Panc1 (cell line): ENCODE results near the gene VWA7. TPM values are rescaled to one million over a fixed set of nuclear protein-coding genes. Genes with fewer than 3 reads are reported as not detected.

Experiments used
- ATAC-seq: fragments of 200-7000 bp; cut with Tn5 transposase; 2 replicates; pipeline ENCODE4 v1.9.1; 2020; ENCODE audit warnings: mild to moderate bottlenecking, moderate library complexity
- Bru-seq: library from RNA; stranded (reverse); fragments of 400-500 nt; gene quantifications from one replicate; lab custom pipeline; 2021; lab: Mats Ljungman, UMichigan
- BruChase-seq, 2 experiments: library from RNA; stranded (reverse); fragments of 400-500 nt; gene quantifications; one replicate each; lab custom pipeline; 2021; lab: Mats Ljungman, UMichigan
- BruUV-seq: library from RNA; stranded (reverse); fragments of 400-500 nt; replicated peaks from 2 replicates; lab custom pipeline; 2021; lab: Mats Ljungman, UMichigan
- CTCF ChIA-PET: fragments of 300-600 bp; sonication (Branson Sonifier 250); formaldehyde crosslinking; loops from one replicate; lab custom pipeline; 2022; ENCODE audit warnings: antibody characterized with exemption; lab: Charles Lee
- POLR2A ChIA-PET: fragments of 300-600 bp; sonication (Branson Sonifier 250); formaldehyde crosslinking; loops from one replicate; lab custom pipeline; 2022; ENCODE audit warnings: antibody characterized with exemption; lab: Charles Lee
- DNase-seq: peaks from one replicate; pipeline ENCODE4 v3.0.0-alpha.2; 2010; ENCODE audit warnings: low read depth, low spot score
- H3K27ac ChIP-seq: 2 replicates; pipeline ENCODE4 v1.5.1; 2011; ENCODE audit warnings: mild to moderate bottlenecking, low read length, inconsistent platforms
- H3K27me3 ChIP-seq: fragments of 200-500 bp; sonication (Bioruptor generic); 2 replicates; pipeline ENCODE4 v1.6.0; 2014; ENCODE audit warnings: low read length, inconsistent platforms; ENCODE audit not compliant: control insufficient read depth, insufficient read depth
- H3K36me3 ChIP-seq: fragments of 200-500 bp; sonication (Bioruptor generic); 2 replicates; pipeline ENCODE4 v1.5.1; 2014; ENCODE audit warnings: inconsistent platforms, mild to moderate bottlenecking, low read length, moderate library complexity; ENCODE audit not compliant: control insufficient read depth, insufficient read depth
- H3K4me1 ChIP-seq: 2 replicates; pipeline ENCODE4 v1.5.1; 2011; ENCODE audit warnings: inconsistent platforms, mild to moderate bottlenecking, low read length, moderate library complexity; ENCODE audit not compliant: control insufficient read depth, insufficient read depth
- H3K4me3 ChIP-seq, 2 experiments: 2 replicates each; pipeline ENCODE4 v1.5.1; 2011 to 2012; ENCODE audit warnings: low read depth in 2 of 2, low read length in 2 of 2, mild to moderate bottlenecking in 2 of 2, inconsistent platforms in 1 of 2, moderate library complexity in 1 of 2
- H3K9me3 ChIP-seq: fragments of 200-500 bp; sonication (Bioruptor generic); 2 replicates; pipeline ENCODE4 v1.5.1; 2014; ENCODE audit warnings: low read depth, mild to moderate bottlenecking, inconsistent platforms, low read length, moderate library complexity; ENCODE audit not compliant: control insufficient read depth, insufficient read depth
- POLR2AphosphoS5 ChIP-seq: IDR thresholded peaks from 2 replicates; pipeline ENCODE4 v1.6.1; 2012; ENCODE audit warnings: mild to moderate bottlenecking, low read depth, low read length, moderate library complexity
- SIN3A ChIP-seq: IDR thresholded peaks from 2 replicates; pipeline ENCODE4 v1.6.1; 2012; ENCODE audit warnings: low read depth, mild to moderate bottlenecking, low read length, moderate library complexity, borderline replicate concordance; ENCODE audit not compliant: insufficient read depth
- TCF7L2 ChIP-seq: IDR thresholded peaks from 2 replicates; pipeline ENCODE4 v1.6.1; 2011; ENCODE audit warnings: mild to moderate bottlenecking, low read depth, low read length, inconsistent platforms
- in situ Hi-C: cut with HindIII; loops from 2 replicates; pipeline ENCODE4 v1.10.0; 2016; ENCODE audit warnings: low sequenced_read_pairs, low pct_unique_long_range_greater_than_20kb
- intact Hi-C: fragments of 100-400 bp; cut with micrococcal nuclease; formaldehyde crosslinking; loops from one replicate; pipeline ENCODE4 v1.10.0; 2022; ENCODE audit not compliant: unreplicated experiment
- long read RNA-seq: library from polyadenylated mRNA; unstranded; transcript quantifications from one replicate; pipeline ENCODE4 v2.0.0, GENCODE V29; 2021; ENCODE audit not compliant: unreplicated experiment
- polyA plus RNA-seq: library from polyadenylated mRNA; unstranded; fragments of >200 nt; gene quantifications from one replicate; pipeline ENCODE4 v1.2.1, GENCODE V29; 2012; ENCODE audit warnings: missing spikeins; ENCODE audit not compliant: insufficient read length
- total RNA-seq: library from RNA; stranded (reverse); gene quantifications from one replicate; pipeline ENCODE4 v1.2.1, GENCODE V29; 2021; ENCODE audit not compliant: unreplicated experiment
- TF ChIP-seq, protein P1 (sequence below), 2 experiments: IDR thresholded peaks; 2 replicates each; pipeline ENCODE4 v1.6.1; 2011 to 2012; ENCODE audit warnings: low read depth in 2 of 2, control low read depth in 1 of 2, low read length in 1 of 2, mild to moderate bottlenecking in 1 of 2, moderate library complexity in 1 of 2; ENCODE audit not compliant: insufficient read depth in 1 of 2
- TF ChIP-seq, protein P2 (sequence below): fragments of 450-650 bp; IDR thresholded peaks from 2 replicates; pipeline ENCODE4 v1.5.1; 2017; ENCODE audit warnings: mild to moderate bottlenecking

VWA7 gene, protein sequence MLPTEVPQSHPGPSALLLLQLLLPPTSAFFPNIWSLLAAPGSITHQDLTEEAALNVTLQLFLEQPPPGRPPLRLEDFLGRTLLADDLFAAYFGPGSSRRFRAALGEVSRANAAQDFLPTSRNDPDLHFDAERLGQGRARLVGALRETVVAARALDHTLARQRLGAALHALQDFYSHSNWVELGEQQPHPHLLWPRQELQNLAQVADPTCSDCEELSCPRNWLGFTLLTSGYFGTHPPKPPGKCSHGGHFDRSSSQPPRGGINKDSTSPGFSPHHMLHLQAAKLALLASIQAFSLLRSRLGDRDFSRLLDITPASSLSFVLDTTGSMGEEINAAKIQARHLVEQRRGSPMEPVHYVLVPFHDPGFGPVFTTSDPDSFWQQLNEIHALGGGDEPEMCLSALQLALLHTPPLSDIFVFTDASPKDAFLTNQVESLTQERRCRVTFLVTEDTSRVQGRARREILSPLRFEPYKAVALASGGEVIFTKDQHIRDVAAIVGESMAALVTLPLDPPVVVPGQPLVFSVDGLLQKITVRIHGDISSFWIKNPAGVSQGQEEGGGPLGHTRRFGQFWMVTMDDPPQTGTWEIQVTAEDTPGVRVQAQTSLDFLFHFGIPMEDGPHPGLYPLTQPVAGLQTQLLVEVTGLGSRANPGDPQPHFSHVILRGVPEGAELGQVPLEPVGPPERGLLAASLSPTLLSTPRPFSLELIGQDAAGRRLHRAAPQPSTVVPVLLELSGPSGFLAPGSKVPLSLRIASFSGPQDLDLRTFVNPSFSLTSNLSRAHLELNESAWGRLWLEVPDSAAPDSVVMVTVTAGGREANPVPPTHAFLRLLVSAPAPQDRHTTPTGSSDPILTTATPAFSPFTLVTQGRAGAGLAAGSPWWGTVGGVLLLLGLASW
- total RNA-seq = 4.3 TPM
- 2.7 TPM for polyA plus RNA-seq
- percentile 28 among the genes with signal in this experiment for Bru-seq, nascent RNA
- BruChase-seq, experiment 1, labeled RNA remaining after a 2-hour chase = percentile 32 among the genes with signal in this experiment
- percentile 39 among the genes with signal in this experiment for BruChase-seq, experiment 2, labeled RNA remaining after a 6-hour chase
- long read RNA-seq = 0 reads

DNA sequence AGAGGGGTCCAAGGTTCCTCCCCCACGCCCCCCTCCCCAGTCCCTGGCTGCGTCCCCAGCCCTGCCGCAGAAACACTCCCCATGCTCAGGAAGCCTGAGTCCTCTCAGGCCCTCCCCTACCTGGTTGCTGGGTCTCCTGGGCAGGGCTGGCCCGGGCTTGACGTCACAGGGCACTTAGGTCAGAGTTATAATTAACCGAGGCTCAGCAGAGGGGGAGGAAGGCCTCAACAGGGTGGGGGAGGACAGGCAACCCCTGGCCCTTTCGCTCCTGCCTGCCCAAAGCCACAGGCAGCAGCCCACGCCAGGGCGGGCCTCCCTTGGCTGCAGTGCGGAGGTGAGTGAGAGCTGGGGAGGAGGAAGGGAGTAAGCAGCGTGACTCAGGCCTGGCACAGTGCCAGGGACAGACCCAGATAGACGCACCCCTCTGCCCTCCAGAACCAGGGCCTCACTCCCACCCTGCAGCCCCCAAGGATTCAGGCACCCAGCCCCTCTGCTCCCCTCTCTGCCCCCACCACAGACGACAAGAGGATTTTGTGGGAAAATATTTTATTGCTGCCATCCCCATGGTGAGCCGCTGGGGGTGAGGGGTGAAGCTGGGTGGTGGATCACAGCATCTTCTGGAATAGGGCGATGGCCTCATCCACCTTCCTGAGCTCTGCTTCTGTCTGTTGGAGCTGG, at the start of gene VWA7:
Gene VWA7, minus strand, starts transcription at position 340 of the 678 bp plus-strand sequence. CDS start 549 bp downstream, outside the sequence.
- TF ChIP-seq, protein P1, sequence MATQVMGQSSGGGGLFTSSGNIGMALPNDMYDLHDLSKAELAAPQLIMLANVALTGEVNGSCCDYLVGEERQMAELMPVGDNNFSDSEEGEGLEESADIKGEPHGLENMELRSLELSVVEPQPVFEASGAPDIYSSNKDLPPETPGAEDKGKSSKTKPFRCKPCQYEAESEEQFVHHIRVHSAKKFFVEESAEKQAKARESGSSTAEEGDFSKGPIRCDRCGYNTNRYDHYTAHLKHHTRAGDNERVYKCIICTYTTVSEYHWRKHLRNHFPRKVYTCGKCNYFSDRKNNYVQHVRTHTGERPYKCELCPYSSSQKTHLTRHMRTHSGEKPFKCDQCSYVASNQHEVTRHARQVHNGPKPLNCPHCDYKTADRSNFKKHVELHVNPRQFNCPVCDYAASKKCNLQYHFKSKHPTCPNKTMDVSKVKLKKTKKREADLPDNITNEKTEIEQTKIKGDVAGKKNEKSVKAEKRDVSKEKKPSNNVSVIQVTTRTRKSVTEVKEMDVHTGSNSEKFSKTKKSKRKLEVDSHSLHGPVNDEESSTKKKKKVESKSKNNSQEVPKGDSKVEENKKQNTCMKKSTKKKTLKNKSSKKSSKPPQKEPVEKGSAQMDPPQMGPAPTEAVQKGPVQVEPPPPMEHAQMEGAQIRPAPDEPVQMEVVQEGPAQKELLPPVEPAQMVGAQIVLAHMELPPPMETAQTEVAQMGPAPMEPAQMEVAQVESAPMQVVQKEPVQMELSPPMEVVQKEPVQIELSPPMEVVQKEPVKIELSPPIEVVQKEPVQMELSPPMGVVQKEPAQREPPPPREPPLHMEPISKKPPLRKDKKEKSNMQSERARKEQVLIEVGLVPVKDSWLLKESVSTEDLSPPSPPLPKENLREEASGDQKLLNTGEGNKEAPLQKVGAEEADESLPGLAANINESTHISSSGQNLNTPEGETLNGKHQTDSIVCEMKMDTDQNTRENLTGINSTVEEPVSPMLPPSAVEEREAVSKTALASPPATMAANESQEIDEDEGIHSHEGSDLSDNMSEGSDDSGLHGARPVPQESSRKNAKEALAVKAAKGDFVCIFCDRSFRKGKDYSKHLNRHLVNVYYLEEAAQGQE (IDR thresholded peaks at IDR 0.05; ENCODE audit: insufficient read depth in 1 of 2, low read depth in 2 of 2, low read length in 1 of 2) = no peak
- TF ChIP-seq, protein P2, sequence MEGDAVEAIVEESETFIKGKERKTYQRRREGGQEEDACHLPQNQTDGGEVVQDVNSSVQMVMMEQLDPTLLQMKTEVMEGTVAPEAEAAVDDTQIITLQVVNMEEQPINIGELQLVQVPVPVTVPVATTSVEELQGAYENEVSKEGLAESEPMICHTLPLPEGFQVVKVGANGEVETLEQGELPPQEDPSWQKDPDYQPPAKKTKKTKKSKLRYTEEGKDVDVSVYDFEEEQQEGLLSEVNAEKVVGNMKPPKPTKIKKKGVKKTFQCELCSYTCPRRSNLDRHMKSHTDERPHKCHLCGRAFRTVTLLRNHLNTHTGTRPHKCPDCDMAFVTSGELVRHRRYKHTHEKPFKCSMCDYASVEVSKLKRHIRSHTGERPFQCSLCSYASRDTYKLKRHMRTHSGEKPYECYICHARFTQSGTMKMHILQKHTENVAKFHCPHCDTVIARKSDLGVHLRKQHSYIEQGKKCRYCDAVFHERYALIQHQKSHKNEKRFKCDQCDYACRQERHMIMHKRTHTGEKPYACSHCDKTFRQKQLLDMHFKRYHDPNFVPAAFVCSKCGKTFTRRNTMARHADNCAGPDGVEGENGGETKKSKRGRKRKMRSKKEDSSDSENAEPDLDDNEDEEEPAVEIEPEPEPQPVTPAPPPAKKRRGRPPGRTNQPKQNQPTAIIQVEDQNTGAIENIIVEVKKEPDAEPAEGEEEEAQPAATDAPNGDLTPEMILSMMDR = no peak
- TF ChIP-seq POLR2AphosphoS5 = peak; percentile 87
- no peak for TF ChIP-seq TCF7L2
- peak; percentile 80; the same call in 1 of the 2 replicates for TF ChIP-seq SIN3A
- BruUV-seq = no TSS peak
- H3K27ac ChIP-seq = peak within 1 kb of the TSS; percentile 74
- no peaks in the 10 kb centered on the region for H3K27me3 ChIP-seq
- intact Hi-C loops = loop anchor here (10.0 kb wide), 1 partner anchor 48 kb away; the partner anchor contains the start of gene HSPA1B
- no peaks in the 10 kb centered on the region for H3K9me3 ChIP-seq
- ChIA-PET CTCF (interaction anchor here (1.3 kb wide), 1 partner anchor 14 kb away, joined by 3 read pairs; no protein-coding TSS in a partner anchor), POLR2A (interaction anchor here (0.6 to 1.2 kb wide), 2 partner anchors 14 to 139 kb away, joined by 4 to 11 read pairs; no protein-coding TSS in a partner anchor)
- H3K36me3 ChIP-seq = no peaks in the 10 kb centered on the region
- in situ Hi-C loops = no loop called here
- ATAC-seq = peak; percentile 79
- H3K4me3 ChIP-seq = peak within 1 kb of the TSS in 1 of 2 experiments; percentile 3; a peak in 1 of 4 replicates
- DNase-seq = no peak
- H3K4me1 ChIP-seq = peaks cover 31% of the 10 kb centered on the region
